ENCODE data around the gene NOC2L.
A peak's percentile ranks its signal among the peaks of the same experiment; 100 is the strongest.

Gene NOC2L

DNA sequence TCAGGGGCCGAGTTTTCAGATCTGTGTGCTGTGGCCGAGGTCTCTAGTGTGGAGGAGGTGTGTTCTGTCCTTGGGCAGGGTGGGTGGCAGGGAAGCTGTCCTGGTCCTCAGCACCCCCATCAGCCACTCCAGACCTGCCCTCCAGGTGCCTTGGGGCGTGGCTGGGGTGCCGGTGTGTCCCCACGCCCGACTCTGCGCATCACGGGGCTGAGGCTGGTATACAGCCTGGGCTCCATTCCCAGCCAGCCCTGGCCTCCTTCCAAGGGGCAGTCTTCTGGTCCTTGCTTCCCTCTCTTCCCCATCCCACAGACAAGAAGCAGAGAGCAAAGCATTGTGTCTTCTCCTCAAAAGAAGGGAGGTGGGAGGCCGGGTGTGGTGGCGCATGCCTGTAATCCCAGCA is 31.3 kb downstream of the NOC2L start:
- Mint-ChIP-seq H3K9me3 (ENCODE audit: low read depth) (no peaks in the 10 kb centered on the region), H3K36me3 (no peaks in the 10 kb centered on the region), H3K4me1 (ENCODE audit: low read depth) (peaks cover 6% of the 10 kb centered on the region), H3K27ac (no peak overlapping the region), H3K4me3 (no peak overlapping the region), H3K27me3 (peaks cover 11% of the 10 kb centered on the region)

DNA sequence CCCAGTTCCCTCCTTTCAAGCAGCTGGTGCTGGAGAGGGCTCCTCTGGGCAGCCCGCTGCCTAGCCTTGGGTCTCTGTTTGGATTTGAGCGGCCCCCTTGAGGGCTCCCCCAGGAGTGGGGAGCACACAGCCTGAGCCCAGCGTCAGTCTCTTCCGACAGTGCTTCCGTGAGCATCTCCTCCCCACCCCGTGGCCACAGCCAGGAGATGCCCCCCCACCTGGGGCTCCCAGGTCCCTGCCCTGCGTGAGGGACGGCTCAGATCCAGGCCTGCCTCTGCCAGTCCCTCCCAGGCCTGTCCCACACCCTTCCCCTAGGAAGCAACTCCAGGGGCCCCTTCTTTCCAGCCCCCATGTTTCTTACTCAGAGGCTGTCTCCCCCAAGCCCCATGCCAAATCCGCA is 31.8 kb downstream of the NOC2L start:
- peaks cover 6% of the 10 kb centered on the region for H3K4me1 Mint-ChIP-seq (ENCODE audit: low read depth)
- H3K36me3 Mint-ChIP-seq, result no peaks in the 10 kb centered on the region
- H3K27me3 Mint-ChIP-seq, result peaks cover 13% of the 10 kb centered on the region
- no peak overlapping the region for H3K4me3 Mint-ChIP-seq
- no peak overlapping the region for H3K27ac Mint-ChIP-seq
- H3K9me3 Mint-ChIP-seq (ENCODE audit: low read depth), result no peaks in the 10 kb centered on the region

DNA sequence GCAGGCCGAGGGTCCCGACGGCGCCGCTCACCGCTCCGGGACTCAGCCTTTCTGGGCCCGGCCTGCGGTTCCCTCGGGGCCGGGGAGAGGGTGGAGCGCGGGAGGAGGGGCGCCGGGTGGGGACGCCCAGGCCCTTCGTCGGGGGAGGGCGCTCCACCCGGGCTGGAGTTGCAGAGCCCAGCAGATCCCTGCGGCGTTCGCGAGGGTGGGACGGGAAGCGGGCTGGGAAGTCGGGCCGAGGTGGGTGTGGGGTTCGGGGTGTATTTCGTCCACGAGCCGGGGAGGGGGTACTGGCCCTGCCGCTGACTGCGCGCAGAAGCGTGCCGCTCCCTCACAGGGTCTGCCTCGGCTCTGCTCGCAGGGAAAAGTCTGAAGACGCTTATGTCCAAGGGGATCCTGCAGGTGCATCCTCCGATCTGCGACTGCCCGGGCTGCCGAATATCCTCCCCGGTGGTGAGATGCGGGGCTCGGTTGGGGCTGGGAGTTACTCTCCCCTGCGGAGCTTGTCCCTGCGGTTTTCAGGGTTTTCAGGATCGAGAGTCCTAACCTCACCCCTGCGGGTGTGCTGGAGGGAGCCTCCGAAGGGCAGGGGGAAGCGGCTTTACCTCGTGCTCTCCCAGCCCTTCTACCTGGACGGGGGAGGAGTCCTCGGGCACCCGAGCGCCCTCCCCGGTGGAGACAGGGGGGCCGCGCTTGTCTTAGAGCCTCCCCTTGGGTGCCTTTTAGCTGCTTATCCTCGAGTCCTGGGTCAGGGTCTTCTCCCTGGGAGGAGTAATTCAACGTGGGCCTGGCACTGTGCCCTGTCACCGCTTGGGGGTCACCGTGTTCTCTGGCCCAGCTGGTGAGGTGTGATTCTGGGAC is 33.3 kb downstream of the NOC2L start:
- H3K36me3 Mint-ChIP-seq, result no peaks in the 10 kb centered on the region
- H3K27ac Mint-ChIP-seq, result no peak overlapping the region
- peaks cover 12% of the 10 kb centered on the region for H3K4me1 Mint-ChIP-seq (ENCODE audit: low read depth)
- peaks cover 20% of the 10 kb centered on the region for H3K27me3 Mint-ChIP-seq
- H3K9me3 Mint-ChIP-seq (ENCODE audit: low read depth), result no peaks in the 10 kb centered on the region
- H3K4me3 Mint-ChIP-seq, result peak overlapping the region; percentile 52

DNA sequence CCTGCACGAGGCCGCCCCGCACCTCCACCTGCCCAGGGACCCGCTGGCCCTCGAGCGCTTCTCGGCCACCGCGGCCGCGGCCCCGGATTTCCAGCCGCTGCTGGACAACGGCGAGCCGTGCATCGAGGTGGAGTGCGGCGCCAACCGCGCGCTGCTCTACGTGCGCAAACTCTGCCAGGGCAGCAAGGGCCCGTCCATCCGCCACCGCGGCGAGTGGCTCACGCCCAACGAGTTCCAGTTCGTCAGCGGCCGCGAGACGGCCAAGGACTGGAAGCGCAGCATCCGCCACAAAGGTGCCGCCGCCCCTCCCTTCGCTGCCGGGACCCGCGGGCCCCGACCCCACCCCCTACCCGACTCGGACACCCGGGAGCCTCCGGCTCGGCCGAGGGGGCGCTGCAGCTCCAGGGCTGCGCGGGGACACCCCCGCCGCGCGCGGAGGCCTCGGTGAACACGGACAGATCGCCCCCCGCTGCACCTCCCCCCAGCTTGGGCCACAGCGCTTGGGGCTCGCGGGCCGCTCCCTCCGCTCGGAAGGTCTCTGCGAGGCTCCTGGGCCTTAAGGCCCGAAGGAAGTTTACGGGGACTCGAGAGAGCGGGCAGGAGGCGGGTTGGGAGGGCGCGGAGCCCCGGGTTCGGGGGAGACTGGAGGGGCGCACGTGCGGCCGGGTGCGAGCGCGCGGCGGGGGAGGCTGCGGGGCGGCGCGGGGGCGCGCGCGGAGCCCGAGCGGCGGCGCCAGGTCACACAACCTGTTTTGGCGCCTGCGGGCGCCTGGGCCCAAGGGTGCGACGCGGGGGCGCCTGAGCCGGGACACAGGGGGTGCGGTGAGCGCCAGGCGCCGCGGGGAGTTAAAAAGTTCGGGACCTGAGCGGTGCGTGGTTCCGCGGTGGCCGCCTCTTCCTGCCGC is 34.1 kb downstream of the NOC2L start:
- H3K36me3 Mint-ChIP-seq, result no peaks in the 10 kb centered on the region
- peak overlapping the region; percentile 10 for H3K4me3 Mint-ChIP-seq
- peaks cover 16% of the 10 kb centered on the region for H3K4me1 Mint-ChIP-seq (ENCODE audit: low read depth)
- H3K27me3 Mint-ChIP-seq, result peaks cover 25% of the 10 kb centered on the region
- no peak overlapping the region for H3K27ac Mint-ChIP-seq
- H3K9me3 Mint-ChIP-seq (ENCODE audit: low read depth), result no peaks in the 10 kb centered on the region

DNA sequence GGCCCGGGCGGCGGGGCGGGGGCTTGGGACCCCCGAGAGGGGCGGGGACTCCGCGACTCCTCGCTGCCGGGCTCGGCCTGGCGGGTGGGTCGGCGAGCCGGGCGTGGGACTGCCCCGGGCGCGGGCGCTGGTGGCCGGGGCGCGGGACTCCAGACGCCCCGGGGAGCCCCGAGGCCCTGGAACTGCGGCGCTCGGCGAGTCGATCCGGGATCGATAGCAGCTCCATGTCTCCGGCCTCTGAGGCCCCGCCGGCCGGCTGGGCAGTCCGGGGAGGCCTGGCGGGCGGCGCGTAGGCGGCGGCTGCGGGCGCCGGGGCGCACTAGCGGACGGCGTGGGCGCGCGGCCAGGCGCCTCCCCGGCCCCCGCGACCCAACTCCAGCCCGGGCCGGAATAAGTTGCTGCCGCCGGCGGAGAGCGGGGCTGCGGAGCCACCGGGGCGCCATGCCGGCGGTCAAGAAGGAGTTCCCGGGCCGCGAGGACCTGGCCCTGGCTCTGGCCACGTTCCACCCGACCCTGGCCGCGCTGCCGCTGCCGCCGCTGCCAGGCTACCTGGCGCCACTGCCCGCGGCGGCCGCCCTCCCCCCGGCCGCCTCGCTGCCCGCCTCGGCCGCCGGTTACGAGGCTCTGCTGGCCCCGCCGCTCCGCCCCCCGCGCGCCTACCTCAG is 34.9 kb downstream of the NOC2L start:
- Mint-ChIP-seq H3K36me3 (no peaks in the 10 kb centered on the region), H3K27ac (no peak overlapping the region), H3K27me3 (peaks cover 23% of the 10 kb centered on the region), H3K4me1 (ENCODE audit: low read depth) (peaks cover 16% of the 10 kb centered on the region), H3K4me3 (no peak overlapping the region), H3K9me3 (ENCODE audit: low read depth) (no peaks in the 10 kb centered on the region)

DNA sequence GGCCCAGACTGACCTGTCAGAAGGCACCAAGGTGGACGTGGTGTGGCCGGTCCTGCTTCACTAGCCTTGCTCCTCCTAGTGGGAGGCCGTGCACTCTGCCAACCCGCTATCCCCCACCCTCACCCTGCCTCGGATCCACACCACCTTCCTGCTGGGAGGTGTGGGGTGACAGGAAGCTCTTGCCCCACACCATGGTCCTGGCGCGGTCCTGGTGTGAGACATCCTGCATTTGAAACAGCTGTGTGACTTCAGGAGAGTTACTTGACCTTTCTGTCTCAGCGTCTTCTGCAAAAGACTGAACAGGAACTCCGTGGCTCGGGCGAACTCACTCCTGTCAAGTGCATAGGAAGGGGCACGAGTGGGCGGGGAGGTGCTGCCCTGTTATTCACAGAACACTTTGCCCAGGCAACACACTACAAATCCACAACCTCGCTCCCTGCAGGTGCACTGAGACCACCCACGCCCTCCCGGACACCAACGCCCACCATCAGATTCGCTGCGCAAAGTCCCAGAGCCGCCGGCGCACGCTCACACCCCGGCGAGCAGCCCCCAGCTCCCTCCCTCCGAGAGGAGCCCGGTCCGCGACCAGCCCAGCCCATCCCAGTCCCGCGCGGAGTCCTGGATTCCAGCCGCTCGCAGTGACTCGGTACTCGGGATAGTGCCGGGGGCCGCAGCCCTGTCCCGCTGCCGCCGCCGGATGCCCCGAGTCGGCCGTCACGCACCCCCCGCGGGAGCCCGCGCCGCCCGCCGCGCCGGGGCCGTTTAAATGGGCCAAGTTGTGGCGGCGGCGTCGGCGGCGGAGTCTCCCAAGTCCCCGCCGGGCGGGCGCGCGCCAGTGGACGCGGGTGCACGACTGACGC is 35.7 kb downstream of the NOC2L start, which contains the start of gene SAMD11:
SAMD11 (plus strand) TSS at position 793 of the 860 bp plus-strand sequence. CDS start 509 bp downstream, outside the sequence.
- Mint-ChIP-seq H3K36me3 (no peaks in the 10 kb centered on the region), H3K27me3 (peaks cover 23% of the 10 kb centered on the region), H3K27ac (no peak within 1 kb of the TSS), H3K9me3 (ENCODE audit: low read depth) (no peaks in the 10 kb centered on the region), H3K4me3 (peak within 1 kb of the TSS; percentile 88), H3K4me1 (ENCODE audit: low read depth) (peaks cover 16% of the 10 kb centered on the region)

DNA sequence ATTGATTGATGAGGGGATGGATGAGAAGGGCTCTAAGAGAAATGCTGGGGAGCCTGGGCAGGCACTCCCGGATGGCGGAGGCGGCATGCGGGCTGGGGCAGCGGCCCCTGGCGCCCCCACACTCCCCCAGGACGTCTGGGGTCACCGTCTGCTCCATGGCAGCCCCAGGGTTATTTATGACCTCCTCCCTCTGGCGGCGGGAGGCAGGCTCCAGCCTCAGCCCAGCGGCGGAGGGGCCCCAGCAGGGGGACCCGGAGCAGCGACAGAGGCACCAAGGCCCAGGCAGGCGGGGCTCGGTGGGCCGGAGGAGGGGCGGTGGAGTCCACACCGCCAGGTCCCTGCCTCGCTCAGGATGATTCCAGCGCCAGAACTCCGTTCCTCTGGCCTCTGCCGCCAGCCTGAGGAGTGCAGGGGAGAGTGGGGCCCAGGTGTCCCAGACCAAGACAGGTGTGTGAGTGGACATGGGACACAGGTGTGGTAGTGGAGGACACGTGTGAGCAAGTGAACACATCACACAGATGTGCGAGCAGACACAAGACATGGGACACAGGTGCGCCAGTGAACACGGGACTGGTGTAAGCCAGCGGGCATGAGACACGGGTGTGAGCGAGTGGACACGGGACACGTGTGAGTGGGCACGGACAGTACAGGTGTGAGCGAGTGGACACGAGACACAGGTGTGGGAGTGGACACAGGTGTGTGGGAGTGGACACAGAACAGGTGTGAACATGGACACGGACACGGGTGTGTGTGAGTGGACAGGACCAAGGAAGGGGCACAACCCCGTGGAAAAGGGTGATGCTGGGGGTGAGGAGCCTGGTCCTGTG is 37.8 kb downstream of the NOC2L start:
- peaks cover 21% of the 10 kb centered on the region for H3K27me3 Mint-ChIP-seq
- no peaks in the 10 kb centered on the region for H3K9me3 Mint-ChIP-seq (ENCODE audit: low read depth)
- no peak overlapping the region for H3K27ac Mint-ChIP-seq
- H3K4me1 Mint-ChIP-seq (ENCODE audit: low read depth), result peaks cover 16% of the 10 kb centered on the region
- H3K36me3 Mint-ChIP-seq, result no peaks in the 10 kb centered on the region
- H3K4me3 Mint-ChIP-seq, result peak overlapping the region; percentile 35

DNA sequence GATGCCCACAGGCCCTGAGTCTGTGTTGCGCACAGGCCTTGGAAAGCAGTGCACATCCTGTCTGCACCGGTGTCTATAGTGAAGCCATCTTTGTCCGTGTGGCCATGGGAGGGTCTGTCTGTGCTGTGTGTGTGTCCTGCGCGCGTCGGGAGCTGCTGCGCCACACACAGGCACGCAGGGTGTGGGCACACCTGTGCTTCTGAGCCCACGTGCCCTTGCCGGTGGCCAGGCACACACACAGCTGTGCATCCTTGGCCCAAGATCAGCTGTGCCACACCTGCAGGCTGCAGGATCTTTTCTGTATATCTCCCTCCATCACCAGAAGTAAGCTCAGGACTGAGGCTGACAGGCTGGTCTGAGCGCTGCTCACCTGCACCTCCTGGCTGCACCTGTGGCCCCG is 38.5 kb downstream of the NOC2L start:
- peaks cover 15% of the 10 kb centered on the region for H3K4me1 Mint-ChIP-seq (ENCODE audit: low read depth)
- no peaks in the 10 kb centered on the region for H3K36me3 Mint-ChIP-seq
- no peak overlapping the region for H3K27ac Mint-ChIP-seq
- H3K4me3 Mint-ChIP-seq, result no peak overlapping the region
- peaks cover 20% of the 10 kb centered on the region for H3K27me3 Mint-ChIP-seq
- no peaks in the 10 kb centered on the region for H3K9me3 Mint-ChIP-seq (ENCODE audit: low read depth)

DNA sequence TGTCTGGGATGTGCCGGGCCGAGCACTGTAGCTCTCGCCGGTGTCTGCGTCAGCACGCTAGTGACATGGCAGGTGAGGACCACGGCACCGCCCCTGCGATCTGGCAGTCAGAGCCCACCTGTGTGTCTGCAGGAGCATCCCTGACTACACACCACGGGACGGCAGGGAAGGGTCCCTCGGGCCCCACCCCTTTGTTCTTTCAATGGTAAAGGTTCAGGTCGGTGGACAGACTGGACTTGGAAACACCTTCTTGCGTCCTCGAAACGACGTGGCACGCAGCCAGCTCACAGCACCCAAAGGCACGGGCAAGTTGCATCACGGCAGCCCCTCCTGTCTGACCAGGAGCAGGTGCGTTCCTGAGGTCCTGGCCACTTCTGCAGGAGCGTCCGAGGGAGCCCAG is 39.0 kb downstream of the NOC2L start:
- H3K27ac Mint-ChIP-seq, result no peak overlapping the region
- H3K4me1 Mint-ChIP-seq (ENCODE audit: low read depth), result peaks cover 15% of the 10 kb centered on the region
- H3K4me3 Mint-ChIP-seq, result no peak overlapping the region
- no peaks in the 10 kb centered on the region for H3K9me3 Mint-ChIP-seq (ENCODE audit: low read depth)
- H3K36me3 Mint-ChIP-seq, result no peaks in the 10 kb centered on the region
- H3K27me3 Mint-ChIP-seq, result peaks cover 20% of the 10 kb centered on the region

DNA sequence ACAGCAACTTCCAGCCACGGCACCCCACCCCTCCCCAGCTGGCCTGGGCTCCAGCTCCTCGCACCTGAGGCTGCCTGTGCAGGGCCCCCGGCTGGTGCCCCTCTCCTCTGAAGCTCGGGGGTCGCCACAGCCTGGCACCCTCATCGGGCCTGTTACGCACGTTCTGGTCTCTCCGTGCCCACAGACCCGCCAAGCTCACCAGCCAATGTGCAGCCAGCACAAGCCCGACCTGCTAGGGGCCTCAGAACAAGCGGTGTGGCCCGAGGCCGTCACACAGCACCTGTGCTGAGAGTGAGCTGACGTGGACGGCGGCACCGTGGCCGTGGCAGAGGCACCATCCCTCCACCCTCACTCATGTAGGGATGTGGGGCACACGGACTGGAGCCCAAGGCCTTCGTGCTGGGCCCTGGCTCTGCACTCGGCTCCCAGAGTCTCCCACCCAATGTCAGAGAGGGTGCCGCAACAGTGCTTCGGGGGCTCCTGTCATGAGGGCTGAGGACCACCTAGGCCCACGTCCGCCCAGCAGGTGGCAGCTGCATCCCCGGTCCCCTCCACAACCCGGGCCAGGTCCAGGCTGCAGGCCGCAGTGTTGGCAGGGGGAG is 39.7 kb downstream of the NOC2L start:
- Mint-ChIP-seq H3K9me3 (ENCODE audit: low read depth) (no peaks in the 10 kb centered on the region), H3K36me3 (no peaks in the 10 kb centered on the region), H3K4me1 (ENCODE audit: low read depth) (peaks cover 15% of the 10 kb centered on the region), H3K4me3 (no peak overlapping the region), H3K27ac (no peak overlapping the region), H3K27me3 (peaks cover 20% of the 10 kb centered on the region)

DNA sequence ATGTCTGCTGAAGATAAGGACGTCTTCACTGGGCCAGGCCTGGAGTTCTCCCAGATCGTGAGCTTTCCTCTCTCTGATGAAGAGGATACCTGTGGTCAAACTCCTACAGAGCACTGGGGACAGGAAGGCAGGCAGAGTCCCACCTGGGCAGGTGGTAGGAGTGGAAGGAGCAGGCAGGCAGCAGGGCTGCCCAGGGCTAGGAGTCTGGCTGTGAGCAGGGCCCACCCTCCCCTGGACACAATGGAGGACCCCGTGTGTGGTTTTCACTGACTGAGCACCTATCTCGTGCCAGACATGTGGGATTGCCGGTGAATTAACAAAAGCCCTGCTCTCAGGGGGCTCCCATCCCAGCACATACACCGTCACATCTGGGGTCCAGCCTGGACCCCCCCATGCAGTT is 40.2 kb downstream of the NOC2L start:
- H3K27me3 Mint-ChIP-seq, result peaks cover 20% of the 10 kb centered on the region
- H3K27ac Mint-ChIP-seq, result no peak overlapping the region
- H3K36me3 Mint-ChIP-seq, result no peaks in the 10 kb centered on the region
- peaks cover 15% of the 10 kb centered on the region for H3K4me1 Mint-ChIP-seq (ENCODE audit: low read depth)
- no peaks in the 10 kb centered on the region for H3K9me3 Mint-ChIP-seq (ENCODE audit: low read depth)
- H3K4me3 Mint-ChIP-seq, result no peak overlapping the region

DNA sequence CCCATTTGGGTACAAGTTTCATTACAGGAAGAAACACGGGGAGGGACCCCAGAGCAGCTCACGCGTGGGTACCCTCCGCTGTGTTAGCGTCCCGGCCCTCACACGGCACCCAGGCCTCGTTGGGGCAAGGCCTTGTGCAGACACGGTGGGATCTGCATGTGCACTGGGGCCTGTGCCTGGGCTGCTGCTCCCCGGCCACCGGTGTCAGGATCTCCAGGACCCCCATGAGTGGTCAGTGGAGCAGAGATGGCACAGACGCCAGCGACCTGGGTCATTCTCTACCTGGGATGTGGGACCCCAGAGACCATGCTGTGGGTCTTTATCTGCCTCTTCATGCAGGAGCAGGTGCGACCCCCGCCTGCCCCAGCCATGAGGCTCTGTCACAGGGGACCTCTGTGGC is 40.7 kb downstream of the NOC2L start:
- Mint-ChIP-seq H3K9me3 (ENCODE audit: low read depth) (no peaks in the 10 kb centered on the region), H3K27me3 (peaks cover 19% of the 10 kb centered on the region), H3K4me1 (ENCODE audit: low read depth) (peaks cover 14% of the 10 kb centered on the region), H3K36me3 (no peaks in the 10 kb centered on the region), H3K27ac (no peak overlapping the region), H3K4me3 (no peak overlapping the region)

DNA sequence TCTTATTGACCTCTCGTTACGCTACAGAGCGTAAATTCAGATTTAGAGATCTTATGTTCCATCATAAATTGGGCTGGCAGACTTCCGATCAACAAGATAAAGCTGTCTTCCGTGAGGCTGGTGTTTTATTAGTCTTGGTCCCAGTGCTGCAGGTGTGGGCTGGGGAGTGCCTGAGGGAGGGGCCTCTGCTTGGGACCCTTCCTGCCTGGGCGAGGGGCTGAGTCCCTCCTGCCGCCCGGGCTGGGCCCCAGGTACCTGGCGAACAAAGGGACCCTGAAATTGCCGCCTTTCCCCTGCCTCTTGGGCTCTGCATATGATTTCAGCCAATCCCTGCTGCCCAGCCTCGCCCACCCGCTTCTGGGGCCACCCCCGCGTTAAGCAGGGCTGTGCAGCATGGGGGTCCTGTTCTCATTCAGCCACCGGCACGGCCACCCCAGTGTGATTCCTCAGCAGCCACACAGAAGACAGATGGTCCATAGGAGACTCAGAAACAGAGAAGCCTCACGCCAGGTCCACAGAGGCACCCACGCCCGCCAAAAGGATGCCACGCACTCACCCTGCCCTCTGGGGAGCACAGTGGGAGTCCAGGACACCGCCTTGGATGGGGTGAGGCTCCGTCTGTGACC is 41.5 kb downstream of the NOC2L start:
- Mint-ChIP-seq H3K4me1 (ENCODE audit: low read depth) (peaks cover 10% of the 10 kb centered on the region), H3K4me3 (no peak overlapping the region), H3K27ac (no peak overlapping the region), H3K27me3 (peaks cover 19% of the 10 kb centered on the region), H3K9me3 (ENCODE audit: low read depth) (no peaks in the 10 kb centered on the region), H3K36me3 (no peaks in the 10 kb centered on the region)

All from activated naive CD8-positive, alpha-beta T cell (primary cell).